ENCODE data around the gene BRD7. TPM values are rescaled to one million over a fixed set of nuclear protein-coding genes. Genes with fewer than 3 reads are reported as not detected.
A peak's percentile ranks its signal among the peaks of the same experiment; 100 is the strongest.

BRD7 gene
- total and polyA plus RNA-seq, 2 of the 4 experiments (the other 2 are of a cell fraction) = 24.8 to 29.9 TPM

- POLR2A ChIA-PET (ENCODE audit: unreplicated experiment) = no interaction called here
- DNase-seq (no peak), ATAC-seq (ENCODE audit: low read depth) (no peak)
- Histone ChIP-seq H3K9me1 (ENCODE audit: insufficient read depth, low read length) (peaks cover 5% of the 10 kb centered on the region; the same call in 1 of the 2 replicates), H3K4ac (ENCODE audit: low read depth, low read length) (peak overlapping the region; percentile 30; the same call in 1 of the 2 replicates), H4K91ac (ENCODE audit: insufficient read depth, low read depth, low read length) (no peak overlapping the region), H2BK20ac (ENCODE audit: low read depth, low read length) (no peak overlapping the region), H4K5ac (ENCODE audit: low read depth, low read length) (no peak overlapping the region), H3K18ac (ENCODE audit: low read depth, low read length) (no peak overlapping the region), H2BK5ac (ENCODE audit: low read depth, low read length, poor library complexity, severe bottlenecking) (no peak overlapping the region), H2AK5ac (ENCODE audit: low read depth, low read length) (no peak overlapping the region), H4K20me1 (ENCODE audit: insufficient read depth, low read length) (0 out of 2 replicates have a peak, but pooled peaks cover 4% of the 10 kb centered on the region), H3K36me3 (ENCODE audit: control insufficient read depth, insufficient read depth, low read length) (peaks cover 17% of the 10 kb centered on the region), H3K4me3 (ENCODE audit: insufficient read depth, low read depth, low read length) (no peak overlapping the region), H3K9me3 (ENCODE audit: control insufficient read depth, insufficient read depth, low read length) (no peaks in the 10 kb centered on the region), H2BK120ac (ENCODE audit: low read depth, low read length) (no peak overlapping the region), H3K27ac (ENCODE audit: insufficient read depth, low read length) (no peak overlapping the region), H3K23ac (ENCODE audit: low read depth, low read length) (no peak overlapping the region), H3K27me3 (ENCODE audit: control insufficient read depth, insufficient read depth, low read length) (no peaks in the 10 kb centered on the region), H3K14ac (replicated peaks; ENCODE audit: low read depth, low read length) (no peak overlapping the region), H2AFZ (replicated peaks; ENCODE audit: low read length, poor library complexity) (no peak overlapping the region), H2BK15ac (ENCODE audit: low read depth, low read length) (no peak overlapping the region), H3K56ac (ENCODE audit: extremely low read depth, insufficient read depth, low read length) (no peak overlapping the region), H3K79me1 (ENCODE audit: low read depth in 1 of 2, low read length in 2 of 2) (peaks cover 0 to 4% of the 10 kb centered on the region in 2 experiments; a peak in 1 of 4 replicates), H4K8ac (ENCODE audit: low read depth in 2 of 2, low read length in 2 of 2) (no peak overlapping the region), H3K9ac (ENCODE audit: low read depth, low read length) (no peak overlapping the region), H3K4me2 (ENCODE audit: low read depth, low read length) (no peak overlapping the region), H2AK9ac (replicated peaks; ENCODE audit: low read depth, low read length, poor library complexity) (peak overlapping the region; percentile 5), H3K4me1 (ENCODE audit: control insufficient read depth, insufficient read depth, low read length) (peaks cover 12% of the 10 kb centered on the region)
- no TSS peak for BruUV-seq (replicated peaks)
- intact Hi-C loops (cut with micrococcal nuclease) = no loop called here
- CTCF ChIA-PET = no interaction called here
- in situ Hi-C loops (cut with MboI; ENCODE audit: low sequenced_read_pairs) = no loop called here
- dilution Hi-C loops (cut with HindIII; ENCODE audit: low sequenced_read_pairs, unreplicated experiment) = no loop called here
- TF ChIP-seq CHD1 (IDR thresholded peaks at IDR 0.05; ENCODE audit: low read depth, low read length) = no peak
- no peak for TF ChIP-seq POLR2A (IDR thresholded peaks at IDR 0.05; ENCODE audit: low read depth, low read length)
- TF ChIP-seq NFE2L2 (IDR thresholded peaks at IDR 0.05; ENCODE audit: low read depth, low read length) = no peak
- TF ChIP-seq CTCF (conservative IDR thresholded peaks at IDR 0.05; ENCODE audit: low read depth, low read length) = no peak
- no peak for TF ChIP-seq RFX5 (IDR thresholded peaks at IDR 0.05; ENCODE audit: low read depth, low read length)
- no peak for TF ChIP-seq CEBPB (IDR thresholded peaks at IDR 0.05; ENCODE audit: low read depth, low read length)
- WGBS, 2 experiments (ENCODE audit: extremely low coverage in 2 of 2, insufficient read length in 1 of 2) = 89% methylated on average over 12 of the region's 15 CpGs; no CpG with 5 or more reads in 1 of the 2 experiments
These were observed 59.1 kb downstream of the BRD7 start for GRCh38 chr16:50309527-50310307.

Data from IMR-90 (cell line).